GM18909 (cell line): Measurements from ENCODE around the gene CDON.
"Not testable (repeated sequence)": the region's sequence is repeated elsewhere in the genome, so short reads cannot be mapped to it uniquely, and the experiment has no call there.

Experiments used
- ATAC-seq: cut with Tn5 transposase; IDR thresholded peaks from one replicate; pipeline ENCODE4 v1.9.1; 2021; ENCODE audit warnings: mild to moderate bottlenecking; ENCODE audit not compliant: unreplicated experiment, poor library complexity

The CDON gene

GRCh38 chr11:125932301-125932700 is 130.4 kb downstream of the CDON start:
- no peak for ATAC-seq

DNA sequence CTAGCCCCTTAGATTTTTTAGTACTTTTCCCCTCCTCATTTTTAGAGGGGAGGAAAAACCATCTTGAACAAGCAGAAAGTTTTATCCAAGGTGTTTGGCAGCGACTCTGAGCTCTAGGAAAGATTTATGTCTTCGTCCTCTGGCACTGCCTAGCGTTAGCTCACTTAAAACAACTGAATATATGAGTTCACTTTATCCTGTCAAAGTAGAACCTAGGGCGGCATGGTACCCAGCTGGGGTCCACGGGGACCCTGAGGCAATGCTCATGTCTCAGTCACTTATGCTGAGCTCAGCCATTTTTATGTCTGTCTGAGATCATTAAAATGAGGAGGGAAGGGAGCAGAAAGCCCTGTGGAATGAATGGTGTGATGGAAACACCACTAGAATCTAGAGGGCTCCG is 131.0 kb downstream of the CDON start:
- no peak for ATAC-seq

DNA sequence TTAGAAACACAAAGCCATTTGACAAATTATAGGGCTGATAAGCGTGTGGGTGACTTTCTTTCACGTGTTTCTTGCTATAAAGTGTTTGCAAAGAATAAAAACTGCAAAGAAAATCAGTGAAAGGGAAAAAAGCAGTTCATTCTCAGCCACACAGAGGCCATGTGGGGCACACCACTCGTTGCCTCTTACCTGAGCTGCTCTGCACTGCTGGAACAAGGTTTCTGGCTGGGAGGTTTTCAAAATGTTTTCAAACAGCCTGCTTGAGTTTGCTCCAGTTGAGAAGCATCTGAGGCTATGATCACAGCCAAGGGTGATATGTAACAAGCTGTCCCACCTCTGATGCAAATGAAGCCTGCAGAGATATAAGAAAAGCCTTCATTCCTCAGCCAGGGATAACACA is 131.6 kb downstream of the CDON start:
- ATAC-seq: no peak

DNA sequence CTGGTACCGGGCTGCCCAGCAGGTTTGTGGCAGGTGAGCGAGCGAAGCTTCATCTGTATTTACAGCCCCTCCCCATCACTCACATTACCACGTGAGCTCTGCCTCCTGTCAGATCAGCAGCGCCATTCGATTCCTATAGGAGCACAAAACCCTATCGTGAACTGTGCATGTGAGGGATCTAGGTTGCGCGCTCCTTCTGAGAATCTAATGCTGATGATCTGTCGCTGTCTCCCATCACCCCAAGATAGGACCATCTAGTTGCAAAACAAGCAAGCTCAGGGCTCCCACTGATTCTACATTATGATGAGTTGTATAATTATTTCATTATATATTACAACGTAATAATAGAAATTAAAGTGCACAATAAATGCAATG is 132.6 kb downstream of the CDON start:
- ATAC-seq: no peak

DNA sequence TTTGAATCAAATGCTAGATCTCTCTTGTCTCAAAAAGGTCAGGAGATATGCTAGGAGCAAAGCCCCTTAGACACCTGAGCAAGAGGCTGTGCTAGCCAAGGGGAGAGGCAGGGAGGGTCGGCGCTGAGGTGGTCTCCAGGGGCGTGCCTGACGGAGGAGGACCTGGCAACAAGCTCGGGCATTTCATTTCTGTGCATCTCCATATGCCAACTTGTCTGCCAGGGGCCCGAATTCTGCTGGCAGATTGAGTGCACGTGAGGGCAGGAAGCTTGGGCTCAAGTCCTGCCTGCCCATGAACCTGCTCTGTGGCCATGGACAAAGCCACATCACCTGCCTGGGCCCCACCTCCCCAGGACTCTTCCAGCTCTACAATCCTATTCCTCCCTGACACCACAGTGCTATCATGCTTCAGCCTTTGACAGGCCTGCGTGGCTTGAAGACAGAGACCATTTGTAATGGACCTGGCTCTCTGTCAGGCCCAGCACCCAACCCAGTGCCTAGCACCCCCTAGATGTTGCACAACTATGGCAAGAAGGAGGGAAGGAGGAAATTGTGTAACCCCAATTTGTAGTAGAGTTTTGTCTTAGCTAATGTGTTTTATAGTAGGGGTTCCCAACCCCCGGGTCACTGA is 133.1 kb downstream of the CDON start:
- no peak for ATAC-seq

DNA sequence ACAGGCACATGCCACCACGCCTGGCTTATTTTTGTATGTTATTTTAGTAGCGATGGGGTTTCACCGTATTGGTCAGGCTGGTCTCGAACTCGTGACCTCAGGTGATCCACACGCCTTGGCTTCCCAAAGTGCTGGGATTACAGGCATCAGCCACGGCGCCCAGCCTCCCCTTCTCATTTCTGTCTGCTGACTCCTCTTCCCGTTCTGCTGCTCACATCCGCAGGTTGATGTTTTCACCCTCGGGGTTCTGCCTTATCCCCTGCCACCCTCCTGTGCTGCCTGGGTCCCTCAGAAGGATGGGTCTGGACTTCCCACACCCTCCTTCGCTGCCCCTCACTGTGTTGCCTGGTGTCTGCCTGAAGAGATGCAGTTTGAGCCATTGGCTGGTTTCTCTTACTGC is 136.0 kb downstream of the CDON start:
- ATAC-seq: no peak

DNA sequence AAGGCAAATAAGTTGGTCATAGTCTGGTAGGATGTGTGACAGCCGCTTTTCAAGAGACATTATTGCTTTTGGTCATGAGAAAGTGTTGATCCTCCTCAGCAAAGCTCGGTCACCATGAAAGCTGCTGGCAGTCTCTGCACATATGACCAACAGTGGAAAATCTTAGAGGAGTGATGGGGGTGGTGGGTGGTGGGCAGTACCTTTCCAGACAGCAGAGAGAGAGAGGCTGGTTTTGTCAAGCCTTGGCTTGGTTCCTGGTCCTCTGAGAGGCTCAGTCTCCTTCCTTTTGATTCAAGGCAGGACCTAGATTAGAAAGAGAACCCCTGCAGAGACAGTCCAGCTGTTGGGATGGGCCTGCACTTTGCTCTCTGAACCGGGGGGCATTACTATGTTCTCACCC is 136.9 kb downstream of the CDON start:
- no peak for ATAC-seq

DNA sequence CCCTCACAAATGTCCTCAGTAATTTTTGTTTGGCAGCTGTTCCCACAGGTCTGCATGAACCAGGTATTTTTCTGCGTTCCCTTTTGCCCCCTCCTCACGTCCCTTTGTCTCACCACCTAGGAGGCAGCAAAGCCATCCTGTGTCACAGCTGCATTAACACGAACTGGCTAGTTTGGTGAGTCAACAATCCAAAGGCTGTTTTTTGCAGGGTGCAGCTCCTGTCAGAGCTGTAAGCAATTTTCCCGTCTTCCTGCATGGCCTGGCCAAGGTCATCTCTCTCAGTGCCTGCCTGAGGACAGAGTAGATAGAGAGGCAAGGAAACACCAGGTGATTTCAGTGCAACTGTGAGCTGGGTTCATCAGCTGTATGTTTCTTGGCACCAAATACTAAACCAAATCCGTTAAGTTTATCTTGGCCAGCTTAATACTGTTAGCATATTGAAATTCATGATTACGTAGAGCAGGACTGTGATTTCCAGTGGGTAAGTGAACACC is 137.4 kb downstream of the CDON start:
- no peak for ATAC-seq

GRCh38 chr11:125924384-125925007 is 138.2 kb downstream of the CDON start:
- ATAC-seq: no peak

DNA sequence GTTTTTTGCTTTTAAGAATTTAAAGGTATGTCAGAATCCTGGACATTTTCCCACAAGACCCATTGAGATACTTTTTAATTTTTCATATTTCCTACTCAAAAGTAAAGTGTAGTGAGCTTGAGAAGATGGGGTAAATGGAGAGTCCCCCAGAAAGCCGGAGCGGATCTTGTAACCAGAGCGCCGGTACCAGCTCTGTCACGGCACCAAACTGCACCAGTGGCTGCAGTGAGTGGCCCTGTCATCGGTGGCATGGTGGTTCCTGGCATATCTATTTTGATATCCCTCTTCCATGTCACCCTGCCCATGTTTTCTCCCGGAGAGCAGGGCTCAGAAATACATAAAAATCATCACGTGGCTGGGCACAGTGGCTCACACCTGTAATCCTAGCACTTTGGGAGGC is 139.0 kb downstream of the CDON start:
- ATAC-seq: no peak

DNA sequence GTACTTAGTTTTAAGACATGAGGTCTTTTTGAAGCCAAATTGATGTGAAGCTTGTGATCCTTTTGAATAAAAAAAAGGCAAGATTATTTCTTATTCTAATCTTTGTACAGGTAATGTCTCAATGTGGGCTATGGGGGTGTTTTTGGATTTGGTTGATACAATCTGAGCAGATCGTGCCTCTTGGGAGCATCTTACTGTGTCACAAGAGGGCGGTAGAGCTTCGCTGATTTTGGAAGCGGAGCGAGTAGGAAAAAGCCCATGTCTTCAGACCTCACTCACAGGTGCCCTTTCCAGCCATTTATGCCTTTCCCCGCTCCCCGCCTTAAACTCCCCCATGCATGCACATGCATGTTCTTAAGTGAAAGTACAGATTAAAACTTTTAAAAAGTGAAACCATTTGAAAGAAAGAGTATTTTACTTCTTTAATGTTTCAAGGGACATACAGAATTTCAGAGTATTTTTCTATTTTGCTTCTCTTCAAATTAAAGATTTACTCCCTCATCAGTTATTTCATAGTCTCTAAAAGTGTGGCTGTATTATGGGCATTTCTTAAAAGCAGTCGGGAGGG is 139.6 kb downstream of the CDON start:
- ATAC-seq: no peak

DNA sequence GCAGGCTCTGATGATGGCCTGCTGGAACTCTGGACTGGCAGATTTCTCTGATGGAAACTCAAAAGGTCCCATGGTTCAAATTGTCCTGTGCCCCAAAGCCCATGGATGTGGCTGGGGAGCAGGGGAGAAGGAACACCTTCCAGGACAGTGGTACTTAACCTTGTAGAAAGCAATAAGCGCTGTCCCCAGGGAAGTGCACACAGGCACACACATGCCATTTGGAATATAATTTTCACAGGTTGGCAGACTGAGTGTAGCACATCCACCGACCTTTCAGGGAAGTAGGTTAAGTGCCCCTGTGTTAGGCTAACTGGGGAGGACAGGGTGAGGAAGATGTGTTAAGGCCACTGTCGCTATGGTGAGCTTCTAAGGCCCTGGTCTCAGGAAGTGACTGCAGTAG is 140.5 kb downstream of the CDON start:
- ATAC-seq: no peak

GRCh38 chr11:125921042-125921441 is 141.6 kb downstream of the CDON start:
- ATAC-seq: no peak

- ATAC-seq: no peak
Observed at GRCh38 chr11:125918140-125918840, 144.4 kb downstream of the CDON start.

- ATAC-seq: no peak
Observed at GRCh38 chr11:125916683-125917347, 145.9 kb downstream of the CDON start.

- not testable (repeated sequence) for ATAC-seq
Observed at GRCh38 chr11:125914601-125915000, 148.1 kb downstream of the CDON start.

DNA sequence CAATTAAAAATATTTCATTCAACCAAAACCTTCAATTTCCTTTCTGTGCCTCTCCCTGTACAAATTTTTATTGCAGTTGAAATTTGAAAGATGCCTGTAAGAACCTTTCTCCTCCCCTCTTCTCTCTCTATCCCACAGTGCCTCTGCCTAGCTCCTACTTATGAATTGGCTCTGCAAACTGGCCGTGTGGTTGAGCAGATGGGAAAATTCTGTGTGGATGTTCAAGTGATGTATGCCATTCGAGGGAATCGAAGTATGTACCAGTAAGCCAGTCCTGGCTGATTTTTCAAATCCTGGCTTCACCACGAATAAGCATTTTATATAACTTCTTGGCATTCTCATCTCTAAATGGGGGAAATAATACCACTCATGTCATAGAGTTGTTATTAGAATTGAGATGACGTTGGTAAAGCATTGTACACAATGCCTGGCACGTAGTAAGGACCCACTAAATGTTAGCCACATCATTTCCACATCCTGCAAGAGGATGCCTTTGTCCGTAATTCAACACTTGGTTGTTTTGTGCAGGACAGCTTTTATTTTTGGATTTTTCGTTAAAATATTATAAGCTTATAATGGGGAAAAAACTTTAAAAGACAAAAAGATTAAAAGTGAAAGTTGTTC is 152.3 kb downstream of the CDON start:
- no peak for ATAC-seq
